ENCODE measurements around the gene GDF10.

Gene GDF10

DNA sequence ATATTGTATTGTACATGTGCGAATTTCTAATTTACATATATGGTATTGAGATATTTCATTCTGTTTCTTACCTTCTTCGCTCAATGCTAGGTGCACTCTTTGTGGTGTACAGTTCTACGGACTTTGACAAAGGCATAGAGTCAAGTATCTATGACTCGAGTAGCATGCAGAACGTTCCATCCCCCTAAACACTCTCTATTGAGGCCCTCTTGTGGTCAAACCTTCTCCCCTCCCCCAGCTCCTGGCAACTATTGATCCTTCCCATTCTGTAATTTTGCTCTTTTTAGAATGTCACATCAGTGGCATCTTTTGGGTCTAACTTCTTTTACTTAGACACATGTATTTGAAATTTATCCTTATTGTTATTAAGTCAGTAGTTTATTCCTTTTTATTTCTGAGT lies 30.7 kb upstream of the GDF10 start:
- no peaks in the 10 kb centered on the region for H3K4me1 ChIP-seq (ENCODE audit: low read length)
- H3F3A ChIP-seq (ENCODE audit: insufficient read depth, low read length) = no peaks in the 10 kb centered on the region
- H4K20me1 ChIP-seq (ENCODE audit: insufficient read depth, low read length) = no peaks in the 10 kb centered on the region
- no peaks in the 10 kb centered on the region for H3K36me3 ChIP-seq (replicated peaks; ENCODE audit: insufficient read depth, low read length)
- H3K4me2 ChIP-seq (ENCODE audit: low read depth, low read length) = no peak overlapping the region
- no peak overlapping the region for H3K27ac ChIP-seq (ENCODE audit: low read length)
- H3K79me2 ChIP-seq (ENCODE audit: low read length) = no peaks in the 10 kb centered on the region
- H3K9me2 ChIP-seq (replicated peaks; ENCODE audit: insufficient read depth, low read length) = no peaks in the 10 kb centered on the region
- H3K9me3 ChIP-seq (replicated peaks; ENCODE audit: insufficient read depth, low read length) = no peaks in the 10 kb centered on the region
- DNase-seq = no peak
- no peak overlapping the region for H2AFZ ChIP-seq (ENCODE audit: low read length)
- H3K9ac ChIP-seq (ENCODE audit: low read length) = no peak overlapping the region
- TF ChIP-seq, protein P1, sequence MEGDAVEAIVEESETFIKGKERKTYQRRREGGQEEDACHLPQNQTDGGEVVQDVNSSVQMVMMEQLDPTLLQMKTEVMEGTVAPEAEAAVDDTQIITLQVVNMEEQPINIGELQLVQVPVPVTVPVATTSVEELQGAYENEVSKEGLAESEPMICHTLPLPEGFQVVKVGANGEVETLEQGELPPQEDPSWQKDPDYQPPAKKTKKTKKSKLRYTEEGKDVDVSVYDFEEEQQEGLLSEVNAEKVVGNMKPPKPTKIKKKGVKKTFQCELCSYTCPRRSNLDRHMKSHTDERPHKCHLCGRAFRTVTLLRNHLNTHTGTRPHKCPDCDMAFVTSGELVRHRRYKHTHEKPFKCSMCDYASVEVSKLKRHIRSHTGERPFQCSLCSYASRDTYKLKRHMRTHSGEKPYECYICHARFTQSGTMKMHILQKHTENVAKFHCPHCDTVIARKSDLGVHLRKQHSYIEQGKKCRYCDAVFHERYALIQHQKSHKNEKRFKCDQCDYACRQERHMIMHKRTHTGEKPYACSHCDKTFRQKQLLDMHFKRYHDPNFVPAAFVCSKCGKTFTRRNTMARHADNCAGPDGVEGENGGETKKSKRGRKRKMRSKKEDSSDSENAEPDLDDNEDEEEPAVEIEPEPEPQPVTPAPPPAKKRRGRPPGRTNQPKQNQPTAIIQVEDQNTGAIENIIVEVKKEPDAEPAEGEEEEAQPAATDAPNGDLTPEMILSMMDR (IDR thresholded peaks at IDR 0.05; ENCODE audit: low read length) = no peak
- no peak for TF ChIP-seq EZH2phosphoT487 (IDR thresholded peaks at IDR 0.05; ENCODE audit: low read length)
- TF ChIP-seq EZH2 (optimal IDR thresholded peaks at IDR 0.05; ENCODE audit: low read depth, low read length) = no peak
- no peak overlapping the region for H3K4me3 ChIP-seq (ENCODE audit: low read length)
- H3K27me3 ChIP-seq (replicated peaks; ENCODE audit: insufficient read depth, low read length) = no peaks in the 10 kb centered on the region

DNA sequence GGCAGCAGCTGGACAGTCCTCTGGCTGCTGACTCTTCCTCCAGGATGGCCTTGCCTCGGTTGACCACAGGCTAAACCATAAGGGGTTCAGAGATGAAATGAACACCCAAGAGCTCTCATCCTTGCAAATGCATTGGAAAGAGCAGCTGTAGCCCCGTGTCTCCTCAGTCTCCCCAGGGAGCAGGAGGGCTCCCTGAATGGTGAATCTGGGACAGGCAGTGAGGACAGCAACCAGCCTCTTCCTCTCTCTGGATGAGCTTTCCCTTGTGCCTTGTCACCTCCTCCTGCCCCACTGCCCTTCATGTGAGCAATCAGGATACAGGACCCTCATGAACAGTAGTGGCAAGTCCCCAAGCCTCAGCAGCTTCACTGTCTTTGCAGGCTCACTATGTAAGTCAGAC lies 23.9 kb upstream of the GDF10 start:
- DNase-seq = no peak
- no peak overlapping the region for H2AFZ ChIP-seq (ENCODE audit: low read length)
- no peaks in the 10 kb centered on the region for H3K36me3 ChIP-seq (replicated peaks; ENCODE audit: insufficient read depth, low read length)
- TF ChIP-seq, protein P1 (IDR thresholded peaks at IDR 0.05; ENCODE audit: low read length) = no peak
- TF ChIP-seq EZH2 (optimal IDR thresholded peaks at IDR 0.05; ENCODE audit: low read depth, low read length) (no peak), EZH2phosphoT487 (IDR thresholded peaks at IDR 0.05; ENCODE audit: low read length) (no peak)
- no peak overlapping the region for H3K27ac ChIP-seq (ENCODE audit: low read length)
- no peaks in the 10 kb centered on the region for H3K9me3 ChIP-seq (replicated peaks; ENCODE audit: insufficient read depth, low read length)
- no peak overlapping the region for H3K9ac ChIP-seq (ENCODE audit: low read length)
- no peaks in the 10 kb centered on the region for H3K27me3 ChIP-seq (replicated peaks; ENCODE audit: insufficient read depth, low read length)
- no peak overlapping the region for H3K4me3 ChIP-seq (ENCODE audit: low read length)
- no peaks in the 10 kb centered on the region for H3F3A ChIP-seq (ENCODE audit: insufficient read depth, low read length)
- H3K4me1 ChIP-seq (ENCODE audit: low read length) = no peaks in the 10 kb centered on the region
- H3K4me2 ChIP-seq (ENCODE audit: low read depth, low read length) = no peak overlapping the region
- H3K9me2 ChIP-seq (replicated peaks; ENCODE audit: insufficient read depth, low read length) = no peaks in the 10 kb centered on the region
- H4K20me1 ChIP-seq (ENCODE audit: insufficient read depth, low read length) = no peaks in the 10 kb centered on the region
- no peaks in the 10 kb centered on the region for H3K79me2 ChIP-seq (ENCODE audit: low read length)

- no peak for TF ChIP-seq EZH2phosphoT487 (IDR thresholded peaks at IDR 0.05; ENCODE audit: low read length)
- Histone ChIP-seq H3K27me3 (replicated peaks; ENCODE audit: insufficient read depth, low read length) (no peaks in the 10 kb centered on the region), H3K4me3 (ENCODE audit: low read length) (no peak overlapping the region), H3K27ac (ENCODE audit: low read length) (no peak overlapping the region), H3K79me2 (ENCODE audit: low read length) (no peaks in the 10 kb centered on the region), H4K20me1 (ENCODE audit: insufficient read depth, low read length) (no peaks in the 10 kb centered on the region), H2AFZ (ENCODE audit: low read length) (no peak overlapping the region), H3F3A (ENCODE audit: insufficient read depth, low read length) (no peaks in the 10 kb centered on the region), H3K4me1 (ENCODE audit: low read length) (no peaks in the 10 kb centered on the region), H3K4me2 (ENCODE audit: low read depth, low read length) (no peak overlapping the region), H3K9me2 (replicated peaks; ENCODE audit: insufficient read depth, low read length) (no peaks in the 10 kb centered on the region), H3K36me3 (replicated peaks; ENCODE audit: insufficient read depth, low read length) (no peaks in the 10 kb centered on the region), H3K9ac (ENCODE audit: low read length) (no peak overlapping the region), H3K9me3 (replicated peaks; ENCODE audit: insufficient read depth, low read length) (no peaks in the 10 kb centered on the region)
- DNase-seq = no peak
Measured at GRCh38 chr10:47276576-47277351, 23.2 kb upstream of the GDF10 start.
